PC-9 (cell line): Measurements from ENCODE around the gene GNG7. TPM values are rescaled to one million over a fixed set of nuclear protein-coding genes. Genes with fewer than 3 reads are reported as not detected.
"Not testable (repeated sequence)": the region's sequence is repeated elsewhere in the genome, so short reads cannot be mapped to it uniquely, and the experiment has no call there.

Experiments
- BruUV-seq: library from RNA; stranded (reverse); fragments of 400-500 nt; replicated peaks from 2 replicates; lab custom pipeline; 2021; lab: Mats Ljungman, UMichigan
- CTCF ChIA-PET: fragments of 300-600 bp; sonication (Branson Sonifier 250); formaldehyde crosslinking; loops from one replicate; lab custom pipeline; 2022; ENCODE audit warnings: antibody characterized with exemption; lab: Charles Lee
- POLR2A ChIA-PET: fragments of 300-600 bp; sonication (Branson Sonifier 250); formaldehyde crosslinking; loops from one replicate; lab custom pipeline; 2022; ENCODE audit warnings: antibody characterized with exemption; ENCODE audit not compliant: unreplicated experiment; lab: Charles Lee
- DNase-seq, 2 experiments: peaks; one replicate each; pipeline versions ENCODE4 v3.0.0 to v3.0.0-alpha.2; 2015 to 2022; ENCODE audit warnings: mixed read lengths in 1 of 2
- H2AFZ ChIP-seq: fragments of 200-600 bp; sonication (generic); 2 replicates; pipeline ENCODE4 v1.8.1; 2017; ENCODE audit warnings: antibody characterized with exemption
- H3F3A ChIP-seq: fragments of 200-600 bp; sonication (generic); 2 replicates; pipeline ENCODE4 v1.8.1; 2017; ENCODE audit warnings: antibody characterized with exemption, mild to moderate bottlenecking, low read depth; ENCODE audit not compliant: insufficient read depth
- H3K27ac ChIP-seq: fragments of 200-600 bp; sonication (generic); 2 replicates; pipeline ENCODE4 v1.6.1; 2016; ENCODE audit warnings: mixed run types
- H3K27me3 ChIP-seq: fragments of 200-600 bp; sonication (generic); 2 replicates; pipeline ENCODE4 v1.6.1; 2016; ENCODE audit warnings: low read depth, mixed run types; ENCODE audit not compliant: insufficient read depth
- H3K36me3 ChIP-seq: fragments of 200-600 bp; sonication (generic); 2 replicates; pipeline ENCODE4 v1.6.1; 2016; ENCODE audit warnings: low read depth, mixed run types
- H3K4me1 ChIP-seq: fragments of 200-600 bp; sonication (generic); replicated peaks from 2 replicates; pipeline ENCODE4 v1.6.1; 2016; ENCODE audit warnings: mixed run types; ENCODE audit not compliant: insufficient read depth
- H3K4me2 ChIP-seq: fragments of 200-600 bp; sonication (generic); 2 replicates; pipeline ENCODE4 v1.6.1; 2017; ENCODE audit warnings: mixed run types
- H3K4me3 ChIP-seq: fragments of 200-600 bp; sonication (generic); 2 replicates; pipeline ENCODE4 v1.6.1; 2016; ENCODE audit warnings: mixed run types
- H3K79me2 ChIP-seq: fragments of 200-600 bp; sonication (generic); 2 replicates; pipeline ENCODE4 v1.6.1; 2017; ENCODE audit warnings: low read depth, mixed run types
- H3K9me2 ChIP-seq: fragments of 200-600 bp; sonication (generic); 2 replicates; pipeline ENCODE4 v1.8.1; 2017; ENCODE audit warnings: mild to moderate bottlenecking; ENCODE audit not compliant: insufficient read depth
- H3K9me3 ChIP-seq: fragments of 200-600 bp; sonication (generic); 2 replicates; pipeline ENCODE4 v1.8.1; 2016; ENCODE audit warnings: low read depth; ENCODE audit not compliant: insufficient read depth
- H4K20me1 ChIP-seq: fragments of 200-600 bp; sonication (generic); 2 replicates; pipeline ENCODE4 v1.8.1; 2017; ENCODE audit not compliant: insufficient read depth
- EZH2 ChIP-seq: fragments of 200-600 bp; sonication (generic); IDR thresholded peaks from 2 replicates; pipeline ENCODE4 v1.8.0; 2017; ENCODE audit warnings: antibody characterized with exemption, low read depth
- intact Hi-C: fragments of 100-400 bp; cut with micrococcal nuclease; formaldehyde crosslinking; loops from one replicate; pipeline ENCODE4 v1.10.0; 2022; ENCODE audit not compliant: unreplicated experiment
- total RNA-seq: library from RNA; stranded (reverse); gene quantifications from 2 replicates; pipeline ENCODE4 v1.2.3, GENCODE V29; 2021
- TF ChIP-seq, protein P1 (sequence below): fragments of 200-600 bp; sonication (generic); conservative IDR thresholded peaks from 2 replicates; pipeline ENCODE4 v1.6.1; 2017; ENCODE audit warnings: mixed run types, antibody characterized with exemption, mild to moderate bottlenecking, moderate library complexity

The GNG7 gene
- total RNA-seq, 1 experiment from 2014 or later: 2.8 TPM

DNA sequence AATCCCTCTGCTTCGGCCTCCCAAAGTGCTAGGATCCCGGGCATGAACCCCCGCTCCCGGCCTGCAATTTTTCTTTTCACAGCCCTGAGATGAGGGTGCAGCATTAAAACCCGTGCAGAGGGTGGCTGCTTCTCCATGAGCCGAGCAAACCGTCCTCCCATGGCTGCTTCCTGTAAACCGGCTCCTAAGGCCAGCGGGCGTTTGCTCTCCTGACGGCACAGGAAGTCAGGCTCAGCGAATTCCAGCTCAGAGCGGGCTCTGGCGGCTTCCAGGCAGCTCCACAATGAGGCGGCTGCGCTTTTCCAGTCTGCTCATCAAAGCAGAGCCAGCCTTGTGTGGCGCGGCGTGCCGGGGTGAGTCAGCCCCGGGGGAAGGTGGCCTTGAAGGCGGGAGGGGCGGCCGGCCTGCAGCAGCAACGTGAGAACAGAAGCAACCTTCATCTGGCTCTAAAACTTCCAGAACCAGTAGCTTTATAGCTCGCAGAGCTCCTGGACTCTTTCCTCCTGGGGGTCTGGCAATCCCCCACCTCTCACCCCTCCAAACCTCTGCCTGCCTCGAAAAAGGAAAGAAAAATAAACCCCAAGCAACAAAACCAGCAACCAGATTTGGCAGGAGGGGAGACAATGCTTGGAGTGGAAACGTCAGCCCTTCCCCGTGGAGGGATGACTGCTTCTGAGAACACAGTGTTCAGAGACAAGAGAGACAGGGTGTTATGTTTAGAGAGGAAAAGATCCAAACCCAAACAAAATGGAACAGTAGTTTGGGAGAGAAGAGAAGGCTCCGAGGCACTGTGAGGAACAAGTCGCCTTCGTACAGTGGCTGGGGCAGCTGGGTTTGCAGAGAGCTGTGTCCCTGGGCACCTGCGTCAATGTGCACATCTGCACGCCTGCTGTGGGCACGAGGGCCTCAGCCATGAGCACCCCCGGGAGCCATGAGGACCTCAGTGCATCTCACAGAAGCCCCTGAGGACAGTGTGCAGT lies 158.7 kb downstream of the GNG7 start:
- H3K36me3 ChIP-seq: no peaks in the 10 kb centered on the region
- no peaks in the 10 kb centered on the region for H3K79me2 ChIP-seq
- H3K9me3 ChIP-seq: no peaks in the 10 kb centered on the region
- H2AFZ ChIP-seq: no peak overlapping the region
- peak; percentile 91 for DNase-seq
- TF ChIP-seq EZH2: no peak
- TF ChIP-seq, protein P1, sequence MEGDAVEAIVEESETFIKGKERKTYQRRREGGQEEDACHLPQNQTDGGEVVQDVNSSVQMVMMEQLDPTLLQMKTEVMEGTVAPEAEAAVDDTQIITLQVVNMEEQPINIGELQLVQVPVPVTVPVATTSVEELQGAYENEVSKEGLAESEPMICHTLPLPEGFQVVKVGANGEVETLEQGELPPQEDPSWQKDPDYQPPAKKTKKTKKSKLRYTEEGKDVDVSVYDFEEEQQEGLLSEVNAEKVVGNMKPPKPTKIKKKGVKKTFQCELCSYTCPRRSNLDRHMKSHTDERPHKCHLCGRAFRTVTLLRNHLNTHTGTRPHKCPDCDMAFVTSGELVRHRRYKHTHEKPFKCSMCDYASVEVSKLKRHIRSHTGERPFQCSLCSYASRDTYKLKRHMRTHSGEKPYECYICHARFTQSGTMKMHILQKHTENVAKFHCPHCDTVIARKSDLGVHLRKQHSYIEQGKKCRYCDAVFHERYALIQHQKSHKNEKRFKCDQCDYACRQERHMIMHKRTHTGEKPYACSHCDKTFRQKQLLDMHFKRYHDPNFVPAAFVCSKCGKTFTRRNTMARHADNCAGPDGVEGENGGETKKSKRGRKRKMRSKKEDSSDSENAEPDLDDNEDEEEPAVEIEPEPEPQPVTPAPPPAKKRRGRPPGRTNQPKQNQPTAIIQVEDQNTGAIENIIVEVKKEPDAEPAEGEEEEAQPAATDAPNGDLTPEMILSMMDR: no peak
- H3K27ac ChIP-seq: peak overlapping the region; percentile 98
- peak overlapping the region; percentile 42; the same call in 1 of the 2 replicates for H3K4me3 ChIP-seq
- peaks cover 38% of the 10 kb centered on the region for H3F3A ChIP-seq
- peak overlapping the region; percentile 77 for H3K4me2 ChIP-seq
- no peaks in the 10 kb centered on the region for H4K20me1 ChIP-seq
- no peaks in the 10 kb centered on the region for H3K9me2 ChIP-seq
- no peaks in the 10 kb centered on the region for H3K27me3 ChIP-seq
- H3K4me1 ChIP-seq: peaks cover 47% of the 10 kb centered on the region
- intact Hi-C loops: loop anchor here (1.0 to 5.0 kb wide), 2 partner anchors 14 to 69 kb away; no protein-coding TSS in a partner anchor
- ChIA-PET CTCF (interaction anchor here (1.4 kb wide), 1 partner anchor 35 kb away, joined by 10 read pairs; no protein-coding TSS in a partner anchor), POLR2A (interaction anchor here (0.5 to 1.1 kb wide), 6 partner anchors 14 to 363 kb away, joined by 3 to 5 read pairs (median 4); no protein-coding TSS in a partner anchor)
- BruUV-seq: no TSS peak

DNA sequence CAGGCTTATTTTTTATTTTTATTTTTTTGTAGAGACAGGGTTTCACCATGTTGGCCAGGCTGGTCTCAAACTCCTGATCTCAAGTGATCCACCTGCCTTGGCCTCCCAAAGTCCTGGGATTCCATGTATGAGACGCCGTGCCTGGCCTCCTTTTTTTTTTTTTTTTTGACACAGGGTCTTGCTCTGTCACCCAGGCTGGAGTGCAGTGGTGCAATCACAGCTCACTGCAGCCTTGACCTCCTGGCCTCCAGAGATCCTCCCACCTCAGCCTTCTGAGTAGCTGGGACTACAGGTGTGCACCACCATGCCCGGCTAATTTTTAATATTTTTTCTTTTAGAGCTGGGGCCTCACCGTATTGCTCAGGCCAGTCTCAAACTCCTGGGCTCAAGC lies 159.4 kb downstream of the GNG7 start:
- CTCF ChIA-PET, H3K9me2 ChIP-seq, H2AFZ ChIP-seq, H3K36me3 ChIP-seq, H3K9me3 ChIP-seq, H4K20me1 ChIP-seq, H3K27me3 ChIP-seq, BruUV-seq, DNase-seq, H3K79me2 ChIP-seq: not testable (repeated sequence)
- H3K4me1 ChIP-seq: peaks cover 47% of the 10 kb centered on the region
- H3K4me2 ChIP-seq: peak overlapping the region; percentile 77
- H3K4me3 ChIP-seq: peak overlapping the region; percentile 42; the same call in 1 of the 2 replicates
- H3K27ac ChIP-seq: peak overlapping the region; percentile 98
- intact Hi-C loops: loop anchor here (1.0 to 5.0 kb wide), 2 partner anchors 14 to 69 kb away; no protein-coding TSS in a partner anchor
- POLR2A ChIA-PET: interaction anchor here (0.5 to 1.1 kb wide), 4 partner anchors 9 to 54 kb away, joined by 3 to 9 read pairs (median 4); no protein-coding TSS in a partner anchor
- H3F3A ChIP-seq: peaks cover 38% of the 10 kb centered on the region

DNA sequence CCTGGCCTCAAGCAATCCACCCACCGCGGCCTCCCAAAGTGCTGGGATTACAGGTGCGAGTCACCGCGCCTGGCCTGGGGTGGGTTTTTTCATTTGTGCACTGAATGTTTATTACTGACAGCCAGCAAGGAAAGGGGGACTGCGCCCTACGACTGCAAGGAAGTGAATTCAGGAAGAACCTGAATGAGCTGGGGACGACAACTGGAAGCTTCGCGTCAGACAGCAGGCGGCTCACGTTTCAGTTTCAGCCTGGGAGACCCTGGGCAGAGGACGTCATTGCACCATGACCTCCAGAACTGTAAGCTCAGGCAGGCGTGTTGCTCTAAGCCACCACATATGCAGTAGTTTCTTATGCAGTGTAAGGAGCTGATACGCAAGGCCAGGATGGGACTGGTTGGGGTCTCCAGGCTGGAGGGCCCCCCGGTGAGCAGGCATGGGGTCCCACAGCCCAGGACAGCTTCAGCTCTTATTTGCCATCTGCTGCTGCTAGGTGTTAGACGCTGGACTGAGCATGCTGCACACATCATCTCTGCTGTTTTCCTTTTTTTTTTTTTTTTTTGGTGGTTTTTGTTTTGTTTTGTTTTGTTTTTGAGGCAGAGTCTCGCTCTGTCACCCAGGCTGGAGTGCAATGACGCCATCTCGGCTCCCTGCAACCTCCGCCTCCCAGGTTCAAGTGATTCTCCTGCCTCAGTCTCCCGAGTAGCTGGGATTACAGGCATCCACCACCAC lies 160.0 kb downstream of the GNG7 start:
- intact Hi-C loops: loop anchor here (1.0 to 5.0 kb wide), 2 partner anchors 13 to 70 kb away; no protein-coding TSS in a partner anchor
- Histone ChIP-seq H2AFZ (no peak overlapping the region), H3K79me2 (no peaks in the 10 kb centered on the region), H3K9me2 (no peaks in the 10 kb centered on the region), H3K27me3 (no peaks in the 10 kb centered on the region), H3K4me1 (peaks cover 47% of the 10 kb centered on the region), H3K4me2 (peak overlapping the region; percentile 77), H3K9me3 (no peaks in the 10 kb centered on the region), H3F3A (peaks cover 38% of the 10 kb centered on the region), H4K20me1 (no peaks in the 10 kb centered on the region), H3K27ac (peak overlapping the region; percentile 98), H3K36me3 (no peaks in the 10 kb centered on the region), H3K4me3 (peak overlapping the region; percentile 42; the same call in 1 of the 2 replicates)
- TF ChIP-seq, protein P1: no peak
- no peak for TF ChIP-seq EZH2
- TSS peak; percentile 44 for BruUV-seq
- peak in 1 of 2 experiments; percentile 57 for DNase-seq
- ChIA-PET POLR2A (interaction anchor here (0.5 to 1.3 kb wide), 5 partner anchors 8 to 66 kb away, joined by 5 to 33 read pairs (median 7); partner anchors contain the start of gene GADD45B), CTCF (interaction anchor here (0.8 kb wide), 1 partner anchor 36 kb away, joined by 4 read pairs; no protein-coding TSS in a partner anchor)
